Endothelial cell of umbilical vein (primary cell): ENCODE data around the gene APEX1. TPM values are rescaled to one million over a fixed set of nuclear protein-coding genes. Genes with fewer than 3 reads are reported as not detected.

Experiments
- BruUV-seq: library from RNA; stranded (reverse); fragments of 400-500 nt; replicated peaks from 2 replicates; lab custom pipeline; 2021; lab: Mats Ljungman, UMichigan
- CTCF ChIA-PET: fragments of 300-600, 350-600 bp; sonication (Branson Sonifier 250); formaldehyde crosslinking; loops from one replicate; lab custom pipeline; 2021; ENCODE audit warnings: antibody characterized with exemption, inconsistent platforms; lab: Charles Lee
- POLR2A ChIA-PET: fragments of 300-600, 350-600 bp; sonication (Branson Sonifier 250); formaldehyde crosslinking; loops from one replicate; lab custom pipeline; 2021; ENCODE audit warnings: antibody characterized with exemption, inconsistent platforms; lab: Charles Lee
- DNase-seq: peaks from one replicate; pipeline ENCODE4 v3.0.0-alpha.2; 2011; ENCODE audit warnings: low read depth, low spot score
- FAIRE-seq: peaks from 2 replicates; lab custom pipeline; 2011; peaks lifted over from hg19 to GRCh38; lab: Jason Lieb, UNC
- H2AFZ ChIP-seq: 2 replicates; pipeline ENCODE4 v1.6.0; 2012; ENCODE audit warnings: low read depth, low read length, control low read depth, inconsistent platforms
- H3K27ac ChIP-seq: 2 replicates; pipeline ENCODE4 v1.5.1; 2011; ENCODE audit warnings: low read depth, mild to moderate bottlenecking, control low read depth, low read length, moderate library complexity; ENCODE audit not compliant: insufficient read depth
- H3K27me3 ChIP-seq, 2 experiments: 2 replicates each; pipeline versions ENCODE4 v1.6.0 to v1.6.1; 2011; ENCODE audit warnings: low read length in 2 of 2, mixed read lengths in 1 of 2; ENCODE audit not compliant: control insufficient read depth in 2 of 2, insufficient read depth in 2 of 2
- H3K36me3 ChIP-seq, 2 experiments: 2 replicates in 1 of 2; 3 replicates in 1 of 2; pipeline ENCODE4 v1.5.1; 2011; ENCODE audit warnings: low read length in 2 of 2, mild to moderate bottlenecking in 1 of 2, moderate library complexity in 1 of 2; ENCODE audit not compliant: control insufficient read depth in 2 of 2, insufficient read depth in 2 of 2; ENCODE audit errors: extremely low read depth in 1 of 2
- H3K4me1 ChIP-seq: 3 replicates; pipeline ENCODE4 v1.5.1; 2011; ENCODE audit warnings: mild to moderate bottlenecking, low read length; ENCODE audit not compliant: control insufficient read depth, insufficient read depth; ENCODE audit errors: extremely low read depth
- H3K4me2 ChIP-seq: 2 replicates; pipeline ENCODE4 v1.6.1; 2011; ENCODE audit warnings: low read length, control low read depth, mixed read lengths; ENCODE audit not compliant: insufficient read depth
- H3K4me3 ChIP-seq, 3 experiments: fragments of 200-600 bp in 1 of 3; sonication (generic), shearing (Covaris generic) in 1 of 3; replicated peaks in 1 of 3; 2 replicates each; pipeline ENCODE4 v1.5.1; 2011 to 2016; ENCODE audit warnings: control low read depth in 3 of 3, low read length in 3 of 3, mild to moderate bottlenecking in 2 of 3, inconsistent platforms in 1 of 3, low read depth in 1 of 3, moderate library complexity in 1 of 3; ENCODE audit not compliant: insufficient read depth in 1 of 3
- H3K79me2 ChIP-seq: 2 replicates; pipeline ENCODE4 v1.6.0; 2012; ENCODE audit warnings: low read length, inconsistent platforms; ENCODE audit not compliant: control insufficient read depth, insufficient read depth
- H3K9ac ChIP-seq: replicated peaks from 2 replicates; pipeline ENCODE3; 2011; ENCODE audit warnings: low read length, control low read depth; ENCODE audit not compliant: insufficient read depth; ENCODE audit errors: extremely low read depth
- H3K9me1 ChIP-seq: replicated peaks from 3 replicates; pipeline ENCODE4 v1.6.0; 2011; ENCODE audit warnings: mild to moderate bottlenecking, low read length; ENCODE audit not compliant: control insufficient read depth, insufficient read depth; ENCODE audit errors: extremely low read depth
- H3K9me3 ChIP-seq: replicated peaks from 2 replicates; pipeline ENCODE4 v1.5.1; 2012; ENCODE audit warnings: low read length, inconsistent platforms; ENCODE audit not compliant: control insufficient read depth, insufficient read depth
- H4K20me1 ChIP-seq: replicated peaks from 2 replicates; pipeline ENCODE3; 2011; ENCODE audit warnings: mild to moderate bottlenecking, low read length; ENCODE audit not compliant: control insufficient read depth, insufficient read depth; ENCODE audit errors: extremely low read depth
- EZH2 ChIP-seq: IDR thresholded peaks from 2 replicates; pipeline ENCODE4 v1.6.1; 2012; ENCODE audit warnings: borderline replicate concordance, low read depth, mild to moderate bottlenecking, moderate library complexity, low read length, inconsistent platforms; ENCODE audit not compliant: severe bottlenecking
- FOS ChIP-seq: IDR thresholded peaks from 2 replicates; pipeline ENCODE4 v1.6.1; 2011; ENCODE audit warnings: mild to moderate bottlenecking, low read length, moderate library complexity, borderline replicate concordance; ENCODE audit not compliant: insufficient read depth
- GATA2 ChIP-seq: IDR thresholded peaks from 2 replicates; pipeline ENCODE4 v1.7.0; 2011; ENCODE audit warnings: low read depth, mild to moderate bottlenecking, moderate library complexity, mixed read lengths, low read length; ENCODE audit not compliant: insufficient read length, insufficient read depth
- JUN ChIP-seq: IDR thresholded peaks from 2 replicates; pipeline ENCODE4 v1.6.1; 2011; ENCODE audit warnings: borderline replicate concordance, low read depth; ENCODE audit not compliant: insufficient read length, insufficient read depth
- MYC ChIP-seq: IDR thresholded peaks from one replicate; pipeline ENCODE4 v1.6.1; 2011; ENCODE audit warnings: mild to moderate bottlenecking, low read depth, low read length
- POLR2A ChIP-seq: IDR thresholded peaks from 2 replicates; pipeline ENCODE4 v1.6.1; 2012; ENCODE audit warnings: low read depth, mild to moderate bottlenecking, control low read depth, low read length
- POLR2AphosphoS5 ChIP-seq: IDR thresholded peaks from 2 replicates; pipeline ENCODE4 v1.6.1; 2012; ENCODE audit warnings: low read depth, mild to moderate bottlenecking, control low read depth, low read length, moderate library complexity; ENCODE audit not compliant: insufficient read depth
- dilution Hi-C: fragments of 300-500 bp; cut with MboI; formaldehyde crosslinking; loops from one replicate; pipeline ENCODE4 v1.15.0; 2019; ENCODE audit warnings: low sequenced_read_pairs; ENCODE audit not compliant: extremely low pct_ligation_motif_present
- intact Hi-C: fragments of 100-400 bp; cut with micrococcal nuclease; formaldehyde crosslinking; loops from one replicate; pipeline ENCODE4 v1.10.0; 2022
- polyA plus RNA-seq, 4 experiments: library from polyadenylated mRNA; depleted of rRNA in 3 of 4; stranded (reverse) in 3 of 4; unstranded in 1 of 4; fragments of >200 nt; gene quantifications; 2 replicates each; pipeline versions ENCODE4 v1.2.1 to v1.2.3, GENCODE V29; 2011 to 2012; ENCODE audit warnings: missing spikeins in 1 of 4
- total RNA-seq: library from RNA; stranded (reverse); gene quantifications from 2 replicates; pipeline ENCODE4 v1.2.3, GENCODE V29; 2021
- TF ChIP-seq, protein P1 (sequence below), 2 donors: IDR thresholded peaks; 1 replicate in 1 of 2; 2 replicates in 1 of 2; pipeline ENCODE4 v1.5.1; 2011; ENCODE audit warnings: low read length in 2 of 2, mild to moderate bottlenecking in 2 of 2, moderate library complexity in 2 of 2, control low read depth in 1 of 2, inconsistent platforms in 1 of 2, low read depth in 1 of 2; ENCODE audit not compliant: insufficient read depth in 1 of 2; ENCODE audit errors: extremely low read depth in 1 of 2
- TF ChIP-seq, protein P2 (sequence below): IDR thresholded peaks from 2 replicates; pipeline ENCODE4 v1.6.1; 2011; ENCODE audit not compliant: insufficient read depth, insufficient read length

The APEX1 gene
- total and polyA plus RNA-seq, 2 donors (not counting 3 experiments of a cell fraction or from before 2014, with no cell fraction given): 231 to 304 TPM

DNA sequence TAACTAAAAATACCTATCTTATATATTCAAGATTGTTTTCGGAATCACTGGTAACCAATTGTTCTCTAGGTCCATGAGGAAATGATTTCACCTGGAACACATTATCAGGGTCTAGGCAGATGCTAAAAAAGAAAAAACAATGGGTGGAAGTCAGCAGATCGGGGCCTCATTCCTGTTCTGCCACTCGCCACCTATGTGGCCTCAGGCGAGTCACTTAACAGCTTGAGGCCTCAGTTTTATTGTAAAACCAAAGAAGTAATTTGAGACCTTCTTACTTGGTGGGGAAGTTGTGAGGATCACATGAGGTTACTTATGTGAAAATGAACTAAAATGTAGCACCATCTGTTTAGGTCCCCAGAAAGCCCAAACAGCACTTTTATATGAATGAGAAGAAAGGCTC lies 44.1 kb downstream of the APEX1 start:
- Histone ChIP-seq H3K9me3 (no peaks in the 10 kb centered on the region), H3K9ac (peak overlapping the region; percentile 13), H3K4me2 (peak overlapping the region; percentile 42), H3K27ac (peak overlapping the region; percentile 81), H4K20me1 (no peaks in the 10 kb centered on the region), H3K79me2 (no peaks in the 10 kb centered on the region), H3K27me3 (no peaks in the 10 kb centered on the region), H3K4me1 (peaks cover 40% of the 10 kb centered on the region), H3K9me1 (no peaks in the 10 kb centered on the region), H2AFZ (peak overlapping the region; percentile 70), H3K4me3 (no peak overlapping the region), H3K36me3 (no peaks in the 10 kb centered on the region)
- BruUV-seq: no TSS peak
- ChIA-PET CTCF (interaction anchor here (0.8 to 1.6 kb wide), 3 partner anchors 11 to 29 kb away, joined by 3 to 4 read pairs (median 4); partner anchors contain the start of gene PNP), POLR2A (no interaction called here)
- TF ChIP-seq JUN (peak; percentile 39), POLR2AphosphoS5 (no peak), POLR2A (no peak), MYC (no peak), GATA2 (peak; percentile 16), EZH2 (no peak), FOS (peak; percentile 61)
- TF ChIP-seq, protein P1, sequence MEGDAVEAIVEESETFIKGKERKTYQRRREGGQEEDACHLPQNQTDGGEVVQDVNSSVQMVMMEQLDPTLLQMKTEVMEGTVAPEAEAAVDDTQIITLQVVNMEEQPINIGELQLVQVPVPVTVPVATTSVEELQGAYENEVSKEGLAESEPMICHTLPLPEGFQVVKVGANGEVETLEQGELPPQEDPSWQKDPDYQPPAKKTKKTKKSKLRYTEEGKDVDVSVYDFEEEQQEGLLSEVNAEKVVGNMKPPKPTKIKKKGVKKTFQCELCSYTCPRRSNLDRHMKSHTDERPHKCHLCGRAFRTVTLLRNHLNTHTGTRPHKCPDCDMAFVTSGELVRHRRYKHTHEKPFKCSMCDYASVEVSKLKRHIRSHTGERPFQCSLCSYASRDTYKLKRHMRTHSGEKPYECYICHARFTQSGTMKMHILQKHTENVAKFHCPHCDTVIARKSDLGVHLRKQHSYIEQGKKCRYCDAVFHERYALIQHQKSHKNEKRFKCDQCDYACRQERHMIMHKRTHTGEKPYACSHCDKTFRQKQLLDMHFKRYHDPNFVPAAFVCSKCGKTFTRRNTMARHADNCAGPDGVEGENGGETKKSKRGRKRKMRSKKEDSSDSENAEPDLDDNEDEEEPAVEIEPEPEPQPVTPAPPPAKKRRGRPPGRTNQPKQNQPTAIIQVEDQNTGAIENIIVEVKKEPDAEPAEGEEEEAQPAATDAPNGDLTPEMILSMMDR (IDR thresholded peaks at IDR 0.05; ENCODE audit: extremely low read depth in 1 of 2, insufficient read depth in 1 of 2, low read depth in 1 of 2, low read length in 2 of 2): no peak
- TF ChIP-seq, protein P2, sequence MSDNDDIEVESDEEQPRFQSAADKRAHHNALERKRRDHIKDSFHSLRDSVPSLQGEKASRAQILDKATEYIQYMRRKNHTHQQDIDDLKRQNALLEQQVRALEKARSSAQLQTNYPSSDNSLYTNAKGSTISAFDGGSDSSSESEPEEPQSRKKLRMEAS: no peak
- peak; percentile 73 for FAIRE-seq
- intact Hi-C loops: loop anchor here (1.0 to 2.0 kb wide), 3 partner anchors 14 to 32 kb away; no protein-coding TSS in a partner anchor
- DNase-seq: peak; percentile 76
- dilution Hi-C loops: no loop called here
